GM12891 (cell line): Measurements from ENCODE around the gene ZNF786.

Experiments used
- DNase-seq: peaks from one replicate; pipeline ENCODE4 v3.0.0; 2011; ENCODE audit warnings: low spot score; ENCODE audit not compliant: insufficient read length
- FAIRE-seq: peaks from 2 replicates; lab custom pipeline; 2011; peaks lifted over from hg19 to GRCh38; lab: Jason Lieb, UNC
- PAX5 ChIP-seq: IDR thresholded peaks from 2 replicates; pipeline ENCODE4 v1.6.1; 2011; ENCODE audit warnings: low read length, moderate library complexity, mild to moderate bottlenecking; ENCODE audit not compliant: insufficient read depth, severe bottlenecking
- POLR2A ChIP-seq: IDR thresholded peaks from 2 replicates; pipeline ENCODE4 v1.6.1; 2011; ENCODE audit warnings: low read depth, low read length, control low read depth
- POLR2AphosphoS5 ChIP-seq: IDR thresholded peaks from 2 replicates; pipeline ENCODE4 v1.6.1; 2011; ENCODE audit warnings: low read depth, low read length, control low read depth
- POU2F2 ChIP-seq: IDR thresholded peaks from 2 replicates; pipeline ENCODE4 v1.6.1; 2011; ENCODE audit warnings: low read depth, mild to moderate bottlenecking, control low read depth, low read length, moderate library complexity
- SPI1 ChIP-seq: IDR thresholded peaks from 2 replicates; pipeline ENCODE4 v1.6.1; 2011; ENCODE audit warnings: low read depth, low read length, control low read depth
- TAF1 ChIP-seq: IDR thresholded peaks from 2 replicates; pipeline ENCODE4 v1.6.1; 2011; ENCODE audit warnings: low read depth, low read length, control low read depth

Gene ZNF786

DNA sequence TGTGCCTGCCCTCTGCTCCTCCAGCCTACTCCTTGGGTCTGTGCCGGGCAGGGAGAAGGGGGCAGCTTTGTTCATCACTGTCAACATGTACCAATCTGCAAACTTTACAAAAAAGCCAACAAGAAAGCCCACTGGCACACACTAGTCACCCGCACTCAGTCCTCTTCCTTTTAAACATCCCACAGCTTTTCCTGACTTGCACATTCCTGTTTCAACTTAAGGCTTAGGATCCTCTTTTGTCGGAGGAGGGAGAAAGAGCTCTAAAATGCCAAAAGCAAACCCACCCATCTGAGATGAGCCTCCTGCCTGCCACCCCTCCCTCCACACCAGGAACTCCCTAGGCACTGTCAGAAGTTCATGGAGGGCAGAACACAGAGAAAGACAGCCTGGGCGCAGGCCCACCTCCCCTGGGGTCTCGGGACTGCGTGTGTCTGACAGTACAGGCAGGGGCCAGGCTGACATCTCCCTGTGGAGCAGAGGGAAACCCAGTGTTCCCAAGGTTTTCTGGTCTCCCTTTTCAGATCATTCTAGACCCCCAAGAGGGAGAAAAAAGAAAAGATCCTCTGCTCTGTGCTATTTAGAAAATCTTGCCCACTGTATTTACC lies 67.7 kb downstream of the ZNF786 start:
- DNase-seq (no peak), FAIRE-seq (no peak)
- no peak for TF ChIP-seq TAF1
- no peak for TF ChIP-seq POLR2A
- no peak for TF ChIP-seq PAX5
- TF ChIP-seq POLR2AphosphoS5 = no peak
- no peak for TF ChIP-seq SPI1
- TF ChIP-seq POU2F2 = no peak

DNA sequence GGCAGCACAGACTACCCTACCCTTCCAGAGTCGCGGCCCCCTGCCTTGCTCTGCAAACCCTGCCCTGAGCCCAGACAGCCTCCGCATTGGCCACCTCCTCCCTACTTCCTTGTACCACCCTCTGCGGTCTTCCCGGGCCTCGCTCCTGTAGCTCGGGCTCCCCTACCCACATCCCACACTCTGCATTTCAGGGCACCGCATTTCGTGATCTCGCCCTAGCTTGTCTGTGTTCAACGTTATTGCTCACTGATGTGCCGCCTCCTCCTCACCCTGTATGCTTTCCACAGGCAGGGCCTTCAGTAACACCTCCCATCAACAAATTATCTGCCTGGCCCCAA lies 68.8 kb downstream of the ZNF786 start:
- no peak for TF ChIP-seq SPI1
- TF ChIP-seq POLR2AphosphoS5 = no peak
- TF ChIP-seq PAX5 = no peak
- TF ChIP-seq POU2F2 = no peak
- TF ChIP-seq POLR2A = no peak
- TF ChIP-seq TAF1 = no peak

DNA sequence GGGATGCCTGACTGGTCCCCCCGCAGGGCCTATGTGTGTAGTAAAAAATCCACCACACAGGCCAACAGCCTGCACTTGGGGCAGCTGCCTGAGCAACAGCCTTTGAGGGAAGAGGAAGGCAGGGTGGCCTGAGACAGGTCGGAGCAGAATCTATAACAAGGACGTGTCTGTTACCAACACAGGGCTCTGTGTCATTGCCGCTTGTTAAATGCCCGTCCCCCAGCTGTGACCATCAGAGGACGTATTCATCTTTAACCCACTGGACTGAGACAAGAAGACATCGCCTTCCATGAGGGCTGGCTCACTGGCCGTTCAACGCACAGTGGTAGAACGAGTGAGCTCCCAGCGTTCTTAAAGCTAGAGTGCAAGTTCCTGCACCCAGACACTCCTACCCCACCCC lies 70.0 kb downstream of the ZNF786 start:
- no peak for FAIRE-seq
- no peak for TF ChIP-seq POLR2AphosphoS5
- no peak for TF ChIP-seq POLR2A
- no peak for TF ChIP-seq POU2F2
- no peak for TF ChIP-seq PAX5
- no peak for TF ChIP-seq SPI1
- TF ChIP-seq TAF1 = no peak
- DNase-seq = no peak

More for the DNA sequence above, 68.8 kb downstream of the ZNF786 start:
- no peak for DNase-seq
- no peak for FAIRE-seq
